H1 (cell line): ENCODE data around the gene GAK. TPM values are rescaled to one million over a fixed set of nuclear protein-coding genes. Genes with fewer than 3 reads are reported as not detected.

ENCODE experiments used
- CTCF ChIA-PET: fragments of 300-600 bp; sonication (Branson Sonifier 250); formaldehyde crosslinking; loops from one replicate; lab custom pipeline; 2021; ENCODE audit not compliant: partially characterized antibody; lab: Charles Lee
- POLR2A ChIA-PET: fragments of 300-600 bp; sonication (Branson Sonifier 250); formaldehyde crosslinking; loops from one replicate; lab custom pipeline; 2021; ENCODE audit warnings: inconsistent platforms; ENCODE audit not compliant: partially characterized antibody; lab: Charles Lee
- DNase-seq, 2 experiments: peaks; one replicate each; pipeline versions ENCODE4 v3.0.0 to v3.0.0-alpha.2; 2010 to 2022; ENCODE audit warnings: low spot score in 2 of 2, low read depth in 1 of 2, mixed read lengths in 1 of 2
- FAIRE-seq: peaks from 2 replicates; lab custom pipeline; 2011; peaks lifted over from hg19 to GRCh38; lab: Jason Lieb, UNC
- H2AFZ ChIP-seq: 2 replicates; pipeline ENCODE4 v1.8.1; 2012; ENCODE audit warnings: low read length, inconsistent platforms
- H2AK5ac ChIP-seq: 2 replicates; pipeline ENCODE4 v1.6.1; 2013; ENCODE audit warnings: low read depth, low read length
- H2BK120ac ChIP-seq: replicated peaks from 2 replicates; pipeline ENCODE3; 2013; ENCODE audit warnings: low read depth, low read length, inconsistent platforms
- H2BK12ac ChIP-seq: 2 replicates; pipeline ENCODE4 v1.6.1; 2013; ENCODE audit warnings: low read depth, low read length
- H2BK15ac ChIP-seq: 2 replicates; pipeline ENCODE4 v1.6.1; 2013; ENCODE audit warnings: low read length
- H2BK20ac ChIP-seq: 2 replicates; pipeline ENCODE4 v1.6.1; 2013; ENCODE audit warnings: low read length
- H2BK5ac ChIP-seq: 2 replicates; pipeline ENCODE4 v1.6.1; 2013; ENCODE audit warnings: low read depth, low read length
- H3K14ac ChIP-seq: 2 replicates; pipeline ENCODE4 v1.6.1; 2013; ENCODE audit warnings: inconsistent platforms; ENCODE audit not compliant: insufficient read length
- H3K18ac ChIP-seq: 2 replicates; pipeline ENCODE4 v1.6.1; 2013; ENCODE audit warnings: low read length; ENCODE audit errors: extremely low read depth
- H3K23ac ChIP-seq: 2 replicates; pipeline ENCODE4 v1.6.1; 2013; ENCODE audit warnings: inconsistent platforms; ENCODE audit not compliant: insufficient read length
- H3K23me2 ChIP-seq: 2 replicates; pipeline ENCODE4 v1.6.1; 2013; ENCODE audit warnings: low read depth, low read length
- H3K27ac ChIP-seq: 2 replicates; pipeline ENCODE4 v1.6.1; 2011; ENCODE audit warnings: low read depth, low read length, inconsistent platforms
- H3K27me3 ChIP-seq, 4 experiments: replicated peaks in 1 of 4; 1 replicate in 1 of 4; 2 replicates in 3 of 4; pipeline versions ENCODE4 v1.6.1 to v1.8.1; 2011 to 2013; ENCODE audit warnings: low read length in 3 of 4, mild to moderate bottlenecking in 3 of 4, inconsistent platforms in 2 of 4, mixed read lengths in 2 of 4, moderate library complexity in 1 of 4; ENCODE audit not compliant: control insufficient read depth in 3 of 4, insufficient read depth in 3 of 4; ENCODE audit errors: extremely low read depth in 1 of 4
- H3K36me3 ChIP-seq, 4 experiments: 2 replicates each; pipeline versions ENCODE4 v1.6.1 to v1.8.1; 2011 to 2013; ENCODE audit warnings: mild to moderate bottlenecking in 4 of 4, low read length in 3 of 4, moderate library complexity in 2 of 4, control low read depth in 1 of 4, inconsistent platforms in 1 of 4; ENCODE audit not compliant: insufficient read depth in 4 of 4, control insufficient read depth in 2 of 4
- H3K4ac ChIP-seq: replicated peaks from 2 replicates; pipeline ENCODE3; 2013; ENCODE audit warnings: low read length, low read depth, mixed read lengths, inconsistent platforms; ENCODE audit not compliant: insufficient read length
- H3K4me1 ChIP-seq, 4 experiments: replicated peaks in 1 of 4; 1 replicate in 1 of 4; 2 replicates in 3 of 4; pipeline versions ENCODE4 v1.6.1 to v1.8.1; 2011 to 2013; ENCODE audit warnings: low read length in 3 of 4, inconsistent platforms in 2 of 4, mixed read lengths in 1 of 4; ENCODE audit not compliant: insufficient read depth in 4 of 4, control insufficient read depth in 3 of 4
- H3K4me2 ChIP-seq, 2 experiments: 2 replicates each; pipeline versions ENCODE4 v1.6.1 to v1.8.1; 2011 to 2013; ENCODE audit warnings: low read depth in 2 of 2, low read length in 2 of 2, control low read depth in 1 of 2, inconsistent platforms in 1 of 2, mild to moderate bottlenecking in 1 of 2; ENCODE audit not compliant: insufficient read depth in 1 of 2
- H3K4me3 ChIP-seq, 4 experiments: fragments of 200-600, 300-600 bp in 1 of 4; sonication (generic), shearing (Covaris generic), sonication (Bioruptor Twin) in 1 of 4; 2 replicates each; pipeline versions ENCODE4 v1.5.1 to v1.8.1; 2011 to 2016; ENCODE audit warnings: low read length in 4 of 4, low read depth in 3 of 4, control low read depth in 2 of 4, inconsistent platforms in 2 of 4, mild to moderate bottlenecking in 2 of 4, mixed read lengths in 1 of 4, moderate library complexity in 1 of 4; ENCODE audit not compliant: insufficient read depth in 2 of 4; ENCODE audit errors: extremely low read depth in 1 of 4
- H3K56ac ChIP-seq: replicated peaks from 2 replicates; pipeline ENCODE3; 2013; ENCODE audit warnings: low read depth, mild to moderate bottlenecking, mixed read lengths, low read length, inconsistent platforms; ENCODE audit not compliant: insufficient read length
- H3K79me1 ChIP-seq: 2 replicates; pipeline ENCODE4 v1.6.1; 2013; ENCODE audit warnings: low read depth, low read length, control low read depth
- H3K79me2 ChIP-seq, 2 experiments: 2 replicates each; pipeline versions ENCODE4 v1.6.1 to v1.8.1; 2012 to 2013; ENCODE audit warnings: low read length in 2 of 2, mild to moderate bottlenecking in 2 of 2, inconsistent platforms in 1 of 2; ENCODE audit not compliant: insufficient read depth in 2 of 2, control insufficient read depth in 1 of 2
- H3K9ac ChIP-seq, 4 experiments: replicated peaks in 1 of 4; 1 replicate in 1 of 4; 2 replicates in 3 of 4; pipeline versions ENCODE4 v1.6.1 to v1.8.1; 2011 to 2013; ENCODE audit warnings: low read depth in 3 of 4, low read length in 3 of 4, control low read depth in 2 of 4, mild to moderate bottlenecking in 2 of 4, moderate library complexity in 2 of 4, inconsistent platforms in 1 of 4; ENCODE audit errors: extremely low read depth in 1 of 4
- H3K9me3 ChIP-seq, 2 experiments: 2 replicates each; pipeline versions ENCODE4 v1.6.1 to v1.8.1; 2012 to 2013; ENCODE audit warnings: mild to moderate bottlenecking in 2 of 2, moderate library complexity in 2 of 2, control low read depth in 1 of 2, inconsistent platforms in 1 of 2, low read depth in 1 of 2, low read length in 1 of 2, mixed read lengths in 1 of 2; ENCODE audit not compliant: insufficient read depth in 2 of 2
- H4K20me1 ChIP-seq, 2 experiments: replicated peaks in 1 of 2; 2 replicates each; pipeline versions ENCODE3 to v1.8.1; 2011 to 2013; ENCODE audit warnings: inconsistent platforms in 2 of 2, low read length in 2 of 2, mild to moderate bottlenecking in 1 of 2; ENCODE audit not compliant: insufficient read depth in 2 of 2, control insufficient read depth in 1 of 2
- H4K5ac ChIP-seq: 2 replicates; pipeline ENCODE4 v1.6.1; 2013; ENCODE audit warnings: low read length, low read depth, mixed read lengths, inconsistent platforms; ENCODE audit not compliant: insufficient read length
- H4K8ac ChIP-seq: 2 replicates; pipeline ENCODE4 v1.8.0; 2013; ENCODE audit warnings: mild to moderate bottlenecking, moderate library complexity, low read length, inconsistent platforms; ENCODE audit not compliant: insufficient read depth; ENCODE audit errors: extremely low read depth
- H4K91ac ChIP-seq: replicated peaks from 2 replicates; pipeline ENCODE3; 2013; ENCODE audit warnings: low read length, mixed read lengths, inconsistent platforms; ENCODE audit not compliant: insufficient read length
- CBX5 ChIP-seq: fragments of 300-800, 300-1000 bp; sonication (generic); IDR thresholded peaks from 2 replicates; pipeline ENCODE4 v1.7.1; 2016; ENCODE audit warnings: antibody characterized with exemption, low read length, low read depth
- PHF8 ChIP-seq: fragments of 200-600 bp; sonication (generic); conservative IDR thresholded peaks from 2 replicates; pipeline ENCODE4 v1.7.1; 2012; ENCODE audit warnings: low read depth, mild to moderate bottlenecking, inconsistent platforms, low read length, moderate library complexity
- SP4 ChIP-seq: IDR thresholded peaks from 2 replicates; pipeline ENCODE4 v1.6.1; 2012; ENCODE audit warnings: low read length, inconsistent platforms
- TEAD4 ChIP-seq: IDR thresholded peaks from 2 replicates; pipeline ENCODE4 v1.6.1; 2012; ENCODE audit warnings: low read depth, low read length, inconsistent platforms, mixed read lengths
- USF2 ChIP-seq: IDR thresholded peaks from 2 replicates; pipeline ENCODE4 v1.6.1; 2011; ENCODE audit warnings: low read length, improper control_type of control experiment
- WGBS, 2 experiments: shearing (Covaris generic) in 1 of 2; methylation state at CpG; one replicate each; pipeline versions ENCODE4 v1.1.6 to v1.1.7; 2013 to 2015; ENCODE audit warnings: low lambda C conversion rate in 2 of 2, mixed read lengths in 2 of 2, inconsistent platforms in 1 of 2, low coverage in 1 of 2, missing lambda C conversion rate in 1 of 2; ENCODE audit not compliant: insufficient replicate concordance in 2 of 2, insufficient coverage in 1 of 2, insufficient read length in 1 of 2; ENCODE audit errors: extremely low coverage in 1 of 2, missing lambda C conversion rate in 1 of 2; 5-methylcytosine and 5-hydroxymethylcytosine counted together
- polyA plus RNA-seq, 7 experiments: library from polyadenylated mRNA; depleted of rRNA in 3 of 7; stranded (reverse) in 5 of 7; unstranded in 2 of 7; fragments of >200 nt in 5 of 7; fragments of 200-250 nt in 2 of 7; gene quantifications; 1 replicate in 5 of 7; 2 replicates in 1 of 7; 4 replicates in 1 of 7; pipeline versions ENCODE4 v1.2.1 to v1.2.3, GENCODE V29; 2011 to 2013; ENCODE audit warnings: missing spikeins in 2 of 7, mixed read lengths in 2 of 7
- total RNA-seq: library from RNA; stranded (reverse); fragmentation: NEBNext Ultra II Directional; extraction: Animal tissue kit (Norgen Biotek cat#: 25700); gene quantifications from 2 replicates; pipeline ENCODE4 v1.2.1, GENCODE V29; 2021

The GAK gene
- total and polyA plus RNA-seq, 2 of the 8 experiments (the other 6 are each of a cell fraction or from before 2014, with no cell fraction given): 31.5 to 70.8 TPM

GRCh38 chr4:947491-947971 is 15.4 kb upstream of the GAK start:
- Histone ChIP-seq H4K91ac (no peak overlapping the region), H3K14ac (no peak overlapping the region), H2BK12ac (no peak overlapping the region), H2AK5ac (no peak overlapping the region), H3K4ac (no peak overlapping the region), H4K5ac (no peak overlapping the region), H3K27ac (no peak overlapping the region), H3K23ac (no peak overlapping the region), H2BK15ac (no peak overlapping the region), H3K79me1 (no peaks in the 10 kb centered on the region), H3K23me2 (peaks cover 6% of the 10 kb centered on the region; the same call in 1 of the 2 replicates), H3K79me2 (no peaks in the 10 kb centered on the region), H3K27me3 (peaks cover 0 to 11% (median 6%) of the 10 kb centered on the region in 4 experiments; a peak in 4 of 7 replicates), H3K4me3 (no peak overlapping the region), H3K4me2 (no peak overlapping the region), H3K18ac (no peak overlapping the region), H3K9me3 (no peaks in the 10 kb centered on the region), H3K9ac (no peak overlapping the region), H2BK5ac (no peak overlapping the region), H2BK20ac (no peak overlapping the region), H3K4me1 (peaks cover 3 to 10% (median 8%) of the 10 kb centered on the region in 4 experiments), H2AFZ (no peak overlapping the region), H3K56ac (no peak overlapping the region), H3K36me3 (no peaks in the 10 kb centered on the region), H2BK120ac (no peak overlapping the region), H4K8ac (peak overlapping the region; percentile 78; the same call in 1 of the 2 replicates), H4K20me1 (peaks cover 0 to 2% of the 10 kb centered on the region in 2 experiments)
- 86% methylated on average over 19 of the region's 19 CpGs; no CpG with 5 or more reads in 1 of the 2 experiments for WGBS, 2 experiments
- DNase-seq: no peak
- FAIRE-seq: no peak
- ChIA-PET CTCF (no interaction called here), POLR2A (interaction anchor here (1.2 to 1.3 kb wide), 2 partner anchors 13 to 15 kb away, joined by 3 to 4 read pairs; partner anchors contain the start of genes GAK and TMEM175)
- no peak for TF ChIP-seq SP4
- no peak for TF ChIP-seq PHF8
- no peak for TF ChIP-seq USF2
- TF ChIP-seq TEAD4: no peak
- no peak for TF ChIP-seq CBX5
